Activated CD8-positive, alpha-beta T cell treated with anti-CD3 and anti-CD28 coated beads for 36 hours (primary cell): ENCODE data around the gene NOTCH3. TPM values are rescaled to one million over a fixed set of nuclear protein-coding genes. Genes with fewer than 3 reads are reported as not detected.

ENCODE experiments used
- ATAC-seq: fragments of 200-7000 bp; cut with Tn5 transposase; one replicate; pipeline ENCODE4 v1.10.0; 2021; ENCODE audit warnings: mild to moderate bottlenecking, moderate library complexity
- CTCF ChIA-PET: fragments of 350-600 bp; sonication (Branson Sonifier 250); formaldehyde crosslinking; loops from one replicate; lab custom pipeline; 2021; ENCODE audit warnings: antibody characterized with exemption; lab: Charles Lee
- POLR2A ChIA-PET: fragments of 350-600 bp; sonication (Branson Sonifier 250); formaldehyde crosslinking; loops from one replicate; lab custom pipeline; 2021; ENCODE audit warnings: antibody characterized with exemption; lab: Charles Lee
- DNase-seq: peaks from one replicate; pipeline ENCODE4 v3.0.0-alpha.2; 2020
- H3K27ac Mint-ChIP-seq: one replicate; pipeline ENCODE4 v1.8.0; 2021; ENCODE audit warnings: mild to moderate bottlenecking, mixed read lengths
- H3K27me3 Mint-ChIP-seq: one replicate; pipeline ENCODE4 v1.8.0; 2021; ENCODE audit warnings: mixed read lengths
- H3K36me3 Mint-ChIP-seq: one replicate; pipeline ENCODE4 v1.8.0; 2021; ENCODE audit warnings: low read depth, mixed read lengths
- H3K4me1 Mint-ChIP-seq: one replicate; pipeline ENCODE4 v1.8.0; 2021; ENCODE audit warnings: low read depth, mixed read lengths
- H3K4me3 Mint-ChIP-seq: one replicate; pipeline ENCODE4 v1.8.0; 2021; ENCODE audit warnings: mild to moderate bottlenecking, moderate library complexity, mixed read lengths
- H3K9me3 Mint-ChIP-seq: one replicate; pipeline ENCODE4 v1.8.0; 2021; ENCODE audit warnings: mixed read lengths
- CTCF ChIP-seq: fragments of 200-600 bp; IDR thresholded peaks from one replicate; pipeline ENCODE4 v1.8.0; 2022; ENCODE audit warnings: antibody characterized with exemption, mild to moderate bottlenecking
- intact Hi-C: fragments of 100-400 bp; cut with micrococcal nuclease; formaldehyde crosslinking; loops from one replicate; pipeline ENCODE4 v1.10.0; 2022
- total RNA-seq, 2 experiments: library from RNA; stranded (reverse); gene quantifications; one replicate each; pipeline ENCODE4 v1.2.3, GENCODE V29; 2021

The NOTCH3 gene
- total RNA-seq, 2 experiments from 2014 or later, result 0.16 TPM; not detected in 1

- no peak overlapping the region for H3K27ac Mint-ChIP-seq
- no peak for ATAC-seq
- POLR2A ChIA-PET, result interaction anchor here (0.6 kb wide), 1 partner anchor 119 kb away, joined by 3 read pairs; no protein-coding TSS in a partner anchor
- H3K9me3 Mint-ChIP-seq, result no peaks in the 10 kb centered on the region
- no peak overlapping the region for H3K4me3 Mint-ChIP-seq
- no peaks in the 10 kb centered on the region for H3K27me3 Mint-ChIP-seq
- H3K36me3 Mint-ChIP-seq, result peaks cover 29% of the 10 kb centered on the region
- TF ChIP-seq CTCF, result no peak
- no peak for DNase-seq
- CTCF ChIA-PET, result interaction anchor here (1.9 kb wide), 1 partner anchor 147 kb away, joined by 7 read pairs; no protein-coding TSS in a partner anchor
- H3K4me1 Mint-ChIP-seq, result no peaks in the 10 kb centered on the region
- intact Hi-C loops, result no loop called here
Observed at GRCh38 chr19:15248648-15249527, 48.1 kb upstream of the NOTCH3 start.

GRCh38 chr19:15248106-15248505 is 47.3 kb upstream of the NOTCH3 start:
- DNase-seq (no peak), ATAC-seq (no peak)
- H3K36me3 Mint-ChIP-seq, result peaks cover 28% of the 10 kb centered on the region
- no peak overlapping the region for H3K4me3 Mint-ChIP-seq
- CTCF ChIA-PET, result no interaction called here
- H3K9me3 Mint-ChIP-seq, result no peaks in the 10 kb centered on the region
- no peaks in the 10 kb centered on the region for H3K27me3 Mint-ChIP-seq
- TF ChIP-seq CTCF, result no peak
- intact Hi-C loops, result no loop called here
- H3K27ac Mint-ChIP-seq, result no peak overlapping the region
- POLR2A ChIA-PET, result interaction anchor here (0.6 to 1.4 kb wide), 2 partner anchors 13 to 120 kb away, joined by 3 read pairs; no protein-coding TSS in a partner anchor
- no peaks in the 10 kb centered on the region for H3K4me1 Mint-ChIP-seq

GRCh38 chr19:15247107-15248014 is 46.6 kb upstream of the NOTCH3 start:
- POLR2A ChIA-PET, result interaction anchor here (1.2 to 1.4 kb wide), 2 partner anchors 12 to 14 kb away, joined by 3 read pairs; no protein-coding TSS in a partner anchor
- Mint-ChIP-seq H3K27me3 (no peaks in the 10 kb centered on the region), H3K4me1 (no peaks in the 10 kb centered on the region), H3K9me3 (no peaks in the 10 kb centered on the region), H3K27ac (no peak overlapping the region), H3K36me3 (peaks cover 28% of the 10 kb centered on the region), H3K4me3 (no peak overlapping the region)
- intact Hi-C loops, result no loop called here
- DNase-seq (no peak), ATAC-seq (no peak)
- TF ChIP-seq CTCF, result no peak
- CTCF ChIA-PET, result no interaction called here

GRCh38 chr19:15246198-15246481 is 45.3 kb upstream of the NOTCH3 start:
- CTCF ChIA-PET, result no interaction called here

More at GRCh38 chr19:15246198-15246481, 45.3 kb upstream of the NOTCH3 start:
- POLR2A ChIA-PET, result no interaction called here
- Mint-ChIP-seq H3K9me3 (no peaks in the 10 kb centered on the region), H3K4me1 (no peaks in the 10 kb centered on the region), H3K4me3 (no peak overlapping the region), H3K27ac (no peak overlapping the region), H3K27me3 (no peaks in the 10 kb centered on the region), H3K36me3 (peaks cover 23% of the 10 kb centered on the region)
- DNase-seq, result no peak
- no peak for ATAC-seq
- intact Hi-C loops, result no loop called here
- TF ChIP-seq CTCF, result no peak
